ENCODE results near the gene NYAP2.

Gene NYAP2

DNA sequence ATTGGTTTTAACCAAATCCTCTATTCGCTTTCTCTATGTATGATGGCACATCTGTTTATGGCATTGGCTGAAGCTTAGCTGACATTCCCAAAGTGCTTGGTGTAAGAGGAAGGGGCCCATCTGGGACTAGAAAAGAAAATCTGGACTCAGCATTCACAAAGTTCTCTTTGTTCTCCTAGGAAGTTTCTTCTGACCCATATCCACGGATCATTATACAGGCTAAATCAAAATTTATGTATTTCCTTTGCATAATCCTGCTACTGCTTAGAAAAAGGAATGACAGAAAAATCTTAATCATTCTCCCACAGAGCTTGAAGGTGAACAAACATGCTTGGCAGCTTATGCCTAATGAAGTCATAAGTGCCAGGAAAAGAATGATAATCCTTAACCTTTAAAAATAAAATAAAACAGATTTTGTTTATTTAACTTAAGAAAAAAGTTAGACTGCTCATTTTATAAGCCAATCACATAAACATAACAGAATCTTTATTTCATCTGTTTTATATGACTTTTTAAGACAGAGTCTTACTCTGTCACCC is 88.4 kb downstream of the NYAP2 start:
- no peak for DNase-seq

- DNase-seq = no peak
Measured at GRCh38 chr2:225488743-225489142, 89.2 kb downstream of the NYAP2 start.

- DNase-seq = no peak
Measured at GRCh38 chr2:225493420-225494099, 94.0 kb downstream of the NYAP2 start.

DNA sequence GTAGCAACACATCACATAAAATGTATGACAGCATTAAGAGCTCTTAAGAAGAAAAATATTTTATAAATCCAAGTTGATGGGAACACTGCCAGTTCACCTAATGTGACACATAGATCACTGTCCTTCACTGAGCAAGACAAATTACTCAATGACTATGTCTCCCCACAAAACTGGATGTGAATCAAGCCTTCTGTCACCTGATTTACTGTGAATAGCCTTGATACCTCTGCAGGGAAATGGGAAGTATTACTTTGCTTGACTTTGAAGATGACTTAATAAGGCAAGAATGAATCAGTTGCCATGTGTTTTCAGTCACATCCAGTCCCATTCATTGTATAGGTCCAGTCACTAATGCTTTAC is 94.6 kb downstream of the NYAP2 start:
- no peak for DNase-seq

GRCh38 chr2:225495706-225496105 is 96.2 kb downstream of the NYAP2 start:
- DNase-seq = no peak

DNA sequence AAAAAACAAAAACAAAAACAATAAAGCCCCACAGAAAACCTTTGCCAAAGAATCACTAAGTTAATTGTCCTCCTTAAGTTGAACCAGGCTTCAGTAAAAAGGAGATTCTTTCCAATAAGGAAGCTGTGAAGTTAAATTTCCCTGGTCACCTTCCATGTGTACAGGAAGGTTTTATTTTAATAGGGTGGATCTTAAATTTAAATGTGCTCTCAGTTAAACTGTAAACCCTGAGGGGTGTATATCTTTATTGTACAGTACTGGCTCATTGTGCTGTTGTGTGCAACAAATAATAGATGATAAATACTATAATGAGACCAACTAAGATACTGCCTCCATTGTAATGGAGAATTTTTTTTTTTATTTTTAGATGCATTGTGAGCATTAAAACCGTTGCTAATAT is 97.1 kb downstream of the NYAP2 start:
- no peak for DNase-seq

GRCh38 chr2:225497166-225497565 is 97.7 kb downstream of the NYAP2 start:
- no peak for DNase-seq

DNA sequence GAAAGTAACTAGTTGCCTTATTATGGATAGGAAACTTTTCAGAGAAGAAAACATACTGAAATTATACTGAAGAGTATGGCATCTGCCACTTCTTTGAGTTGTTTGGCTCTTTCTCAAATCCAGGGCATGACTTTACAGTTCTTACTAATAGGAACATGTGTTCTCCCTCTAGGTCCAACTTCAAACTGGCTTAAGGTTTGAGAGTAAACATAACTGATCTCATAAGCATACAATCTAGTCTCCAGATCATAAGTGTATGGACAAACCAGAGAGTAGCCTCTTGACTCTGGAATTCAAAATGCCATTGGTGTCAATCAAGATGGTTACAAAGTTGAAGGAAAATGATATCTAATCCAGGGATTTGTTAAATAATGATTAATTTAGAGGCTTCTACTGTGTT is 101.5 kb downstream of the NYAP2 start:
- DNase-seq = no peak

DNA sequence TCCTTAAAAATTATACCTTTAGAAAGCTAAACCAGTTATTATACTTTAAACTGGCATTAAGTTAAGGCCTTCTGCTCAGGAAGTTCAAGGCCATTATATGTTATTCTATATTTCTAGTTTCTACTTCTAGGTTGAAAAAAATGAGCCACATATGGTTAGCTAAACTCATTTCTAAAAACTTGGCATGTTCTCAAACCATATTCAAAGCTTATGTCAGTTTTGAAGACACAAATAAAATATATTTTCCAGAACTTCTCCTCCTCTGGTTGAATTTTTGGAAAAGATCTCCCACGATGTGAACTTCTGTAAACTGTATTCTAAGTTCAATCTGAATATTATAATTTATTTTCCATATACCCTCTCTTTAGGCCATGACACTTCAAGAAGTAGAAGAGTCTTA is 103.5 kb downstream of the NYAP2 start:
- DNase-seq = no peak

- no peak for DNase-seq
Measured at GRCh38 chr2:225510796-225511195, 111.3 kb downstream of the NYAP2 start.

GRCh38 chr2:225512469-225512868 is 113.0 kb downstream of the NYAP2 start:
- DNase-seq = no peak

- DNase-seq = no peak
Measured at GRCh38 chr2:225512876-225513540, 113.5 kb downstream of the NYAP2 start.

GRCh38 chr2:225515033-225515432 is 115.5 kb downstream of the NYAP2 start:
- DNase-seq = no peak

DNA sequence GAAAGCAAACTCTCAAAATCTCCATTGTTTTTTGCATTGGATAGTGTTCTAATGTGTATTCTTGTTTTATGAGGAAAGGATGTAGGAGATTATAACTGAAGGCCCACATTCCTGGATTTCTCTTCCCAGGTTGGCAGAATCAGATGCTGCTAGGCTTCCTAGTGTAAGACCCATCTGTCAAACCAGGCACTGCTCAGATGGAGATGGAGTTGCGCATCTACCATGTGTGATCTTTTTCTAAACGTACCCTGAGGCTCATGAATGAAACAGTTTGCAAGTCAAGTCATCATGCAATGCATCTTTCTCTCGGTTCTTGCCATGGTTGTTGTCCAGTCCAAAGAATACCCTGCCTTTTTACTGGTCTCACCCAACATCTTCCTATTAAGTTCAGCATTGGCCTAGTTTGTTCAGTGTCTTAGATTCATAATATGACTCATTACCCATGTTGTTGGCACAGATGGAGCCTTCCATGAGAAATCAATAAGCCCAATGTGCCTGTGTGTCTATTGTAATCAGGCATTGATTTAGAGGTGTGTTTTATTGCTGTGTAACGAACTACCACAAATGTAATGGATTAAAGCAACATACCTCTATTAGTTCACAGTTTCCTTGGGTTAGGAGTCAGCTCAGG is 127.4 kb downstream of the NYAP2 start:
- DNase-seq = no peak

GRCh38 chr2:225531559-225531958 is 132.0 kb downstream of the NYAP2 start:
- no peak for DNase-seq

DNA sequence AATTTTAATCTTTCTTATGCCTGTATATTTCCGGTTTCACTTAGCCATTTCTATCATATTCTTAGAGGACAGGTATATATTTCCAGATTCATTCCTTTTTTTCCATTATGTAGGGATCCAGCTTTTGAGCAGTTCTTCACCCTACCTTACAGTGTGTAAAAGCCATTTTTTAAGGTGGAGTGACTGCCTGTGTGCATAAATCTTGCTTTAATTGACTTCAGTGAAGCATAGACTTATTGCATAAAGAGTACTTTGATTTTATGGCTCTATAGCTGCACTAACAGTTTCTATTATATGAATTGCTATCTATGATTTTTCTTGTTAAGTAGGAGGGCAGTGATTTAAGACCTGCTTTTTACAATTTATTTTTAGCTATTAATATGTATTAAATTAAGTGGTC is 132.6 kb downstream of the NYAP2 start:
- no peak for DNase-seq

DNA sequence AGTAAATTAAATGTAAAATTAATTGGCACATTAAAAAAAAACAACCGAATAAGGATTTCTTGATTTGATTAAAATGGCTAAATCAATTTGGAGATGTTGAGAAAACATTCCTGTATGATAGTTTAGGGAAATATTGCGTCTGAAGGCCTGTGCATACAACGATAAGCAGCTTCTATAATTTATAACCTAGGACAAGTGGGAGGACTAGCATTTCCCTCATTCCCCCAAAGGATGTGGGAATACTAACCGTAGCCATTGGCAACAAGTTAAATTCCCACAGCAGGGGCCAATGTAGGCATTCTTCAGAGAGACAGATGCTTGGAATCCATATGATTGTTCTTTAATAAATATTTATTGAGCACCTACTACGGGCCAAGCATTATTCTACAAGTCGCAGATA is 134.5 kb downstream of the NYAP2 start:
- no peak for DNase-seq

DNA sequence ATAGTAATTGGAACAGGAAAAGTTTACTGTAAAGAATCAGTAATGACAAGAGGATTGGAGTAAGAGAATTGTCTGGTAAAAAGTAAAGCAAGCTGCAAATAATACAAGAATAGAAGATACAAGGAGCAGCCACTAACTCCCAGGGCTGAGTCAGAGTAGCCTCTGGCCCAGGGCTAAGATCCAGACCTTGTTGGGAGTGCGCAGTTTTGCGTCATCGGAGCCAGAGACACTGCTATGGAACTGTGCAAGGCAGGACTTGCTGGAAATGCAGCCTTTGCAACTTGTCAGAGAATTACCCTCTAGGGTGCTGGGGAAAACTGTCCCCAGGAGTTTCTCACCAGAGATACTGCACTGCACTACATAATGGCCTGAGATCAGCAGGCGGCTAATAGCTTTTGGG is 135.2 kb downstream of the NYAP2 start:
- DNase-seq = no peak

- DNase-seq = no peak
Measured at GRCh38 chr2:225536036-225536435, 136.5 kb downstream of the NYAP2 start.

DNA sequence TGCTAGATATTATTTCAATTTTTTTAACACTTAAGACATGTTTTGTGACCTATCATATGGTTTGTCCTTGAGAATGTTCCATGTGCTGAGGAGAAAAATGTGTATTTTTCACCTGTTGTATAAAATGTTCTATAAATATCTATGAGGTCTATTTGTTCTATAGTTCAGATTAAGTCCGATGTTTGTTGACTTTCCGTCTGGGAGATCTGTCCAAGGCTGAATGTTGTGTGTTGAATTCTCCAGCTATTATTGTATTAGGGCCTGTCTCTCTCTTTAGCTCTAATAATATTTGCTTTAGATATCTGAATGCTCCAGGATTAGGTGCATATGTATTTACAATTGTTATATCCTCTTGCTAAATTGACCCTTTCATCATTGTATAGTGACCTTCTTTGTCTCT is 144.1 kb downstream of the NYAP2 start:
- no peak for DNase-seq

DNA sequence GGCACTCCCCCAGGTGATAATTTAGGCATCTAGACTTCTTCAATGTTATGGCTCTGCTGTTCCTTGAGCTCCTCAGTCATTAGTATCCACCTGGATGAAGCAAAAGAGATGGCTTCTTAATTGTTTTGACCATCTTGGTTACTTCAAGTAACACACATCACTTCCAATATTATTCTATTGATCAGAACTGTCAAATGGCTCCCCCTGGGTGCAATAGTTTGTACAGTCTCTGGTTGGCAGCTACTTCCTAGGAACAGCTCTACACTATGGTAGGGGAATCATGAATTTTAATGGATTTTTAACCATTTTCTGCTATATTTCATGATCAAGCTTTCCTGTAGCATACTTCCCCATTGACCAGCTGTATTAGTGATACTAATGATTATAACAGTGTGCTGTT is 157.0 kb downstream of the NYAP2 start:
- no peak for DNase-seq

DNA sequence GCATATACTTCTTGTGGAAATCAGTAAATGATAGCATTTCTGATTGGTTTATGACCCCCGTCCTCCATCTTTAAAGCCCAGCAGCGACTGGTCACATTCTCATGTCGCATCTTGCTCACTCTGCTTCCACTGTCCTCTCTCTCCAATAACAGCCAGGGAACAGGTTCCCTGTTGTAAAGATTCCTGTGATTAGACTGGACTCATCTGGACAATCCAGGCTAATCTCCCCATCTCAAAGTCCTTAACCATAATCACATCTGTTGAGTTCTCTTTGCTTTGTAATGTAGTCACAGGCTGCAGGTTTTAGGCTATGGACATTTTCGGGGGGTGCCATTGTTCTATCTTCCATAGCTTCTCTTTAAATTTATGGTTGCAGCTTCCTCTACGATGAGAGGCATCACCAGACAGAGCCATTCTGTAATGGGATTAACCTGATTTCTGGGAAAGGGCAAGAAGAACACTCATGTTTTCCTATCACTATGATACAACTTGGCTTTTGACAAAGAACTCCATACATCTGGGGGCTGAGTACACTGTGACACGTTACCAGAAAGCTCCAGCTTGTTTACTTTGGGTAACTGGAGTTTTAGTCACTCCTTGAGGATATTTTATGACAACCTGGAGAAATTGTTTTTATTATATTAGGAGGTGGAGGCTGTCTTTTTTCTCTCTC is 159.0 kb downstream of the NYAP2 start:
- no peak for DNase-seq

- no peak for DNase-seq
Measured at GRCh38 chr2:225559072-225559415, 159.5 kb downstream of the NYAP2 start.

GRCh38 chr2:225566798-225567197 is 167.3 kb downstream of the NYAP2 start:
- DNase-seq = no peak

All from activated CD4-positive, CD25-positive, alpha-beta regulatory T cell treated with anti-CD3 and anti-CD28 coated beads, Interleukin-2, amount 50 U/mL, for 72 hours (primary cell).